Neuron (in vitro differentiated cells): ENCODE measurements around the gene SARDH.
A peak's percentile ranks its signal among the peaks of the same experiment; 100 is the strongest.

ENCODE experiments used
- H2AFZ ChIP-seq: one replicate; pipeline ENCODE4 v1.6.1; 2013; ENCODE audit warnings: low read depth, mild to moderate bottlenecking, inconsistent platforms, low read length, moderate library complexity
- H3K27me3 ChIP-seq: one replicate; pipeline ENCODE4 v1.6.1; 2013; ENCODE audit warnings: low read length; ENCODE audit not compliant: insufficient read depth
- H3K36me3 ChIP-seq: one replicate; pipeline ENCODE4 v1.6.1; 2013; ENCODE audit warnings: low read length; ENCODE audit not compliant: insufficient read depth
- H3K4me1 ChIP-seq: one replicate; pipeline ENCODE4 v1.6.1; 2013; ENCODE audit warnings: low read length; ENCODE audit not compliant: insufficient read depth
- H3K4me3 ChIP-seq: 2 replicates; pipeline ENCODE4 v1.5.1; 2013; ENCODE audit warnings: mild to moderate bottlenecking, low read length, moderate library complexity
- H3K9me3 ChIP-seq: one replicate; pipeline ENCODE4 v1.6.1; 2013; ENCODE audit warnings: low read length

Gene SARDH

DNA sequence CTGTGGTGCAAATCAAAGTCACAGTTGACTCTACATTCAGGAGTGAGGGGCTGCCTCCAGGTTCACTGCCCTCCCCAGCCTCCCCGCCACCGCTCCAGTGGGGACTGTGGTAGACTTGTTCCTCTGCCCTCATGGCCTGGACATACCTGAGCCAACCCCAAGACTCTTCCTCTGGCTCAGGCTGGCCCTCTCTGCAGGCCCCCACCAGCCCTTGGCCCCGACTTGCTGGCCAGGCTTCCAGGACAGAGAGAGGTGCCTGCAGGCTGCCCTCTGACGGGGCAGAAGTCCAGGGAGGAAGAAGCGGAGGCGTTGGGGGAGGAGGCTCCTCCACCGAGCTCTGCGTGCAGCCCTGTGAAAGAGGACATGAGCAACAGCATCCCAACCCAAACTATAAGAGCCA lies 2.8 kb upstream of the SARDH start:
- no peak overlapping the region for H3K4me3 ChIP-seq
- H3K9me3 ChIP-seq = no peaks in the 10 kb centered on the region
- H3K4me1 ChIP-seq = peaks cover 9% of the 10 kb centered on the region
- H2AFZ ChIP-seq = no peak overlapping the region
- H3K27me3 ChIP-seq = no peaks in the 10 kb centered on the region
- no peaks in the 10 kb centered on the region for H3K36me3 ChIP-seq

DNA sequence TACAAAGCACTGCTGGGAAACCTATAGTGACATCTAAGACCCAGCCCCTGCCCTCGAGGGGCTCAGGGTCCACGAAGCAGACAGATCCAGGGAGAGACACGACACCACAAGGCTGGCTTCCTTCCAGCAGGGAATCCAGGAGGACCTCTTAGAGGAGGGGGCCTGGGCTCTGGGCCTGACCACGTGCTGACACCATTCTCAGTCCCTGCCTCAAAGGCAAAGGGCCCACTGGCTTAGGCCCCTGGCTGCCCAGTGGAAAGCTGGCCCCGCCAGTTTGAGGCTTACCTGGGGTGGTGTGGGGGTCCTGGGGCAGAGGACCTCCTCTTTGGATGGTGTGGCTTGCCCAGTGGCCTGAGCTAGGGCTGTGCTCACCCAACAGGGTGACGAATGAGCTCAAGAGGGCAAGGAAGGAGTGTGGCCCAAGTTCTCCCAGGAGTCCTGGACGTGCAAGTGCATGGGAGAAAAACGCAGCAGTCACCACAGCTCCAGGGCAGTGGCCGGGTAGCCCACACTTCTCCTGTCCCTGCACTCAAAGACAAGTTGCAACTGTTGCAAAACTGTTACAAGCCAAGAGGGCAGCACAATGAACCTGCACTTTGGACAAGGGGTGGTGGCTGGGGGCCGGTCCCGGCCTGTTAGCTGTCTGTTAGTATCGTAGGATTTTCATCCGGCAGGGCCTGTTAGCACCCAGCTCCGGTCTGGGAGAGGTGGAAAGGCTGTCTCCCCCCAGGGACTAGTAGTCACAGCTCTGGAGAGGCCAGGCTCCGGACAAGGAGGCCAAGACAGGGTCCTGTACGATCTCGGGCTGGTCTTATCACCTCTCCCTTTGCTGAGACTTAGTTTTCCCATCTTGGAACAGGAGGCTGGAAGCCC lies 1.5 kb upstream of the SARDH start:
- no peak overlapping the region for H2AFZ ChIP-seq
- H3K27me3 ChIP-seq = no peaks in the 10 kb centered on the region
- peaks cover 9% of the 10 kb centered on the region for H3K4me1 ChIP-seq
- no peaks in the 10 kb centered on the region for H3K36me3 ChIP-seq
- no peak overlapping the region for H3K4me3 ChIP-seq
- H3K9me3 ChIP-seq = no peaks in the 10 kb centered on the region

DNA sequence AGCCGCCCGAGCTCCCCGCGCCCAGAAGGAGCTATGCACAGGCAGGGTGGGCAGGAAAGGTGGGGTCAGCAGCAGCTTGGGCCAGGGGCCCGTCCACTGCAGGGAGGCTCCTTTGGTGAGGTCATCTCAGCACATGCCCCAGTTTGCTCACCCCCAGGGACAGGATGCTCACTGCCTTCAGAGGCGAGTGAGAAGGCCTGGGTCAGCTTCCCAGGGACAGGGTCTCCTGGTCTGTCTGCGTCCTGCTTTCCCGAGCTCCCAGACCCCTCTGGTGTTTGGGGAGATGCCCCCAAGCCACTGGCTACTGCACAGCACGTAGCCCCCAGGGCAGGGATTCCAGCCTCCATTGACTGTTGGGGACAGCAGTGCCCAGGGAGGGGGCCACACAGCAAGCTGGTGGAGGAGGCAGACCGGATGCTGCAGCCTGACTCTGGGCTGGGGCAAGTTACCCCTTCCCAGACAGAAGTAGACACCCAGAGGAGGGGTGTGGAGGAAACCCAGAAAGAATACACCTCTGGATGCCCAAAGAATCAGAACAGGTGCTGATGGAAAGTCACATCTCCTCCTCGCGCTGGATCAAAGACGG lies 581 bp upstream of the SARDH start:
- Histone ChIP-seq H3K36me3 (no peaks in the 10 kb centered on the region), H3K4me1 (peaks cover 9% of the 10 kb centered on the region), H3K4me3 (peak overlapping the region; percentile 55), H3K9me3 (no peaks in the 10 kb centered on the region), H3K27me3 (no peaks in the 10 kb centered on the region), H2AFZ (peak overlapping the region; percentile 75)

DNA sequence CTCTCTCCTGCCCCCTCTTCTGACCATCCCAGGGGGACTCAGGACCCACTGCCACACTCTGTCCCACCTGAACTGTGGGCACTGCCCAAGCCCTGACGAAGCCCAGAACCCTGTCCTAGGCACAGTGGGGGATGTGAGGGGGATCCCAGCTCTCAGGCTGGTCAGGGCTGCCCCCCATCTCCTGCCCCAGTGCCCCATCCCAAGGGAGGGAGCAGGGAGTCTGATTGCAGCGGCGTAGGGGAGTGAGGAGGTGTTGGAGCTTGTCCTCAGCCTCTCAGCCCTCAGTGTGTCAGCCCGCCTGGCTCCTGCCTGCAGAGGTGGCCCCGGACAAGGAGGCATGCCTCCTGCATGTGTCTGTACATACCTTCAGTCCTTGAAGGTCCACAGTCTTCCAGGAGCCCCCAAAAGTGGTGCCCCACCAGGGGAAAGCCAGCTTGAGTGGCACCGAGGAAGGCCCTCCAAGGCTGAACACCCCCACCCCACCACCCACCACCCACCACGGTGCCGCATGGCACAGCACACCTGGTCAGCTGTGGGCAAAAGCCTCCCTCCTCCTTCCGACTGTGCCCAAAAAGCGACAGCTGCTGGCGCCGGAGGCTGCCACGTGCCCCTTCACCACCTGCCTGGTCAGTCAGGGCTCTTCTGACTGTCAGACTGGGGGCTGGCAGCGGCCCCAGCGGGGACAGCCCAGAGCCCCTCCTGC lies 930 bp downstream of the SARDH start:
- Histone ChIP-seq H3K36me3 (no peaks in the 10 kb centered on the region), H2AFZ (no peak overlapping the region), H3K27me3 (no peaks in the 10 kb centered on the region), H3K4me3 (peak overlapping the region; percentile 55), H3K9me3 (no peaks in the 10 kb centered on the region), H3K4me1 (peaks cover 9% of the 10 kb centered on the region)

DNA sequence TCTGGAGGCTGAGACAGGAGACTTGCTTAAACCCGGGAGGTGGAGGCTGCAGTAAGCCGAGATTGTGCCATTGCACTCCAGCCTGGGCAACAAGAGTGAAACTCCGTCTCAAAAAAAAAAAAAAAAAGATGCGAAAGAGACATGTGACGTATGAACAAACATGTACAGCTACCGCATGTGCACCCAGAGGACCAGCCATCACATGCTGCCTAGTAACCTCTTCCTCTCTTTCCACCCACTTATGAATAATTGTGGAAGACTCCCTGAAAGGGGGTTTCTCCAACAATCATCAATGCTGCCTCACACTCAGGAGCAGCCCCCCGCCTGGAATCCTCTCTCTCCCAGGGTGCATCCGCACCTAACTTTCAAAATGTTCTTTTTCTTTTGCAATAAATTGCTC lies 2.2 kb downstream of the SARDH start:
- Histone ChIP-seq H3K27me3 (no peaks in the 10 kb centered on the region), H3K4me3 (no peak overlapping the region), H3K9me3 (no peaks in the 10 kb centered on the region), H3K4me1 (peaks cover 9% of the 10 kb centered on the region), H3K36me3 (no peaks in the 10 kb centered on the region), H2AFZ (no peak overlapping the region)

DNA sequence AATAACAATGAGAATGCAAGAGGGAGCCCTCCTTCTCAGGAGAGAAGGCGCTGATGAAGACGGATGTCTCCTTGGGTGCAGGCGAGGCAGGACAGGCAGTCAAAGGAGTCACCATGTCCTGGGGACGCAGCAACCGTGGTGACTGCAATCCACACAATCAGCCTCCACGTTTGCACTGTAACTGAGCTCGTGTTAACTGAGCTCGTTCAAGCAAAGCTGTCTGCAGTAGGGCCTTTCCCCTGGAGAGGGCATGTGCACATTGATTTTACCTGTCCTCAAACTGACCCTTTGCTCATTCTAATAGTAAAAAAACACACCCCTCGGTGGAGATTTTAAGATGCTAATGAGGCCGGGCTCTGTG lies 2.8 kb downstream of the SARDH start:
- Histone ChIP-seq H2AFZ (no peak overlapping the region), H3K36me3 (no peaks in the 10 kb centered on the region), H3K27me3 (no peaks in the 10 kb centered on the region), H3K4me3 (no peak overlapping the region), H3K4me1 (peaks cover 9% of the 10 kb centered on the region), H3K9me3 (no peaks in the 10 kb centered on the region)

DNA sequence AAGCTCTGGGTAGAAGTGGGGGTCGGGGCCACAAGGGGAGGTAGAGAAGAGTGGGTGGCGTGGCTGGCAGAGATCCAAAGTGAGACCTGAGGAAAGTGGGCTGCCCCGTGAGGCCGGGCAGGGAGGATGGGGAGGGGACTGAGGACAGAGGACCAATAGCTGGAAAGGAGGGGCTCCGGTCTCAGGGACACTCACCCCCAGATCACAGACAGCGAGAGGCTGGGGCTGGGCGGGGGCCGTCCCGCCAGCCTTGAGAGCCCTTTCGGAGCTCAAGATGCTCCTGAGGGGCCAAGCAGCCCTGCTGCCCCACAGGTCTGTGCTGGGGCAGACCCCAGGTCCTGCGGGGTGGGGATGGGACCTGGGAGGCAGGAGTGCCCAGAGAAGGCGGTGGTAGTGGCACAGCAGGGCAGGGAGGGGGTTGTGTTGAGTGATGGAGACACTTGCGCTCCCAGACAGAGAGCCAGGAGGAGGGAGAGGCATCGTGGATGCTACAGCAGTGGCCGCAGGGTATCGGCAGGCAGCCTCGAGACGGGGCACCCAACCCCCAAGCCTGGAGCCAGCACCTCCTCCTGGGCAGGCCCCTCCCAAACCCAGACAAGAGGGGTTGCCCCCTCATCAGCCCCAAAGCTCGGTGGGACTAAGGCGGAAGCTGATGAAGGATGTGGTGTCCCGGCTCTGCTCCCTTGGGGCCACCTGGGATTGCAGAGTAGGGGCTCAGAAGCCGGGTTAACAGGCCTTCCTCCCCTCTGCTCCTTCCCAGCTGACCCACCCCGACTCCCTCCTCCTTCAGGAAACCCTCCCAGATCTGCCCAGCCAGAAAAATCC lies 3.4 kb downstream of the SARDH start:
- Histone ChIP-seq H3K27me3 (no peaks in the 10 kb centered on the region), H3K9me3 (no peaks in the 10 kb centered on the region), H3K4me3 (no peak overlapping the region), H2AFZ (no peak overlapping the region), H3K4me1 (peaks cover 9% of the 10 kb centered on the region), H3K36me3 (no peaks in the 10 kb centered on the region)

DNA sequence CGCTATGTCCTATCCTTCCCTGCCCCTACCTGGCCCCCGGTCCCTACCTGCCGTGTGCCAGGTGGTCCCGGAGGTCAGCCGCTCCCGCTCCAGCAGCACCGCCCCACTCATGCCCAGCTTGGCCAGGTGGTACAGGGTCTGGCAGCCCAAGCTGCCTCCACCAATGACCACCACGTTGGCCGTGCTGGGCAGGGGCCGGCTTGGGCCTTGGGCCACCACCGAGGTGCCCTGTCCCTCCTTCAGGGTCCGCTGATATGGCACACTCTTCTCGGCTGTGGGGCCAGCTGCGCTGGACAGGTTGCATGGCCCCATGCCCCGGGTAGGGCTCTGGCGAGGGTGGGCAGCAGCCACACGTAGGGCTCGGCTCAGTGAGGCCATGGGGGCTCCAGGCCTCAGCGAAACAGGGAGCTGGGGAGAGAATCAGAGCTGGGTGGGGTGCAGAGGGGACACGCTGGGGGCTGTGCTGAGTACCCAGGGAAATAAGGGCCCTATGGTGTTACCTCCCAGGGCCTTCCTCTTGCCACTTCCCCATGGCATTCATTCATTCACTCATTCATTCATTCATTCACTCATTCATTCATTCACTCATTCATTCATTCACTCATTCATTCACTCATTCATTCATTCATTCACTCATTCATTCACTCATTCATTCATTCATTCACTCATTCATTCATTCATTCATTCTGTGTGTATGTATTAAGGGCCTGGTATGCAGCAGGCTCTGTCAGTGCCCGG lies 4.2 kb downstream of the SARDH start:
- no peaks in the 10 kb centered on the region for H3K27me3 ChIP-seq
- no peaks in the 10 kb centered on the region for H3K36me3 ChIP-seq
- H3K4me3 ChIP-seq = no peak overlapping the region
- H2AFZ ChIP-seq = no peak overlapping the region
- H3K4me1 ChIP-seq = peaks cover 9% of the 10 kb centered on the region
- no peaks in the 10 kb centered on the region for H3K9me3 ChIP-seq

DNA sequence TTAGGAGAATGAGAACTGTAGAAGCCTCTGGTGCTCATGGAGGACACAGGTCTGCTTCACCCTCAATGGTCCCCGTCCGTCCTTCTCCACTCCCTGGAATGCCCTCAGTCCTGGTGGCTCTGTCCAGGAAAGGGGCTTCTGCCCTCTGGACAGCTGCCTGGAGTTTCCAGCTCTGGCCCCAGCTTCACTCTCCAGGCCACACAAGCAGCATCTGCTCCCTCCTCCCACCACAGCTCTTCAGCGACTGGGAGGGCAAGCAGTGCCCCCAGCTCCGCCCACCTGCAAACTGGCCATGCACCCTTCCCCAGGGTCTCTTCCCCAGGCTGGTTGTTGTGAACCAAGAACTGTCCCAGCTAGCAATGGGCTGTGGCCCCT lies 4.7 kb downstream of the SARDH start:
- Histone ChIP-seq H3K36me3 (no peaks in the 10 kb centered on the region), H3K27me3 (no peaks in the 10 kb centered on the region), H3K9me3 (no peaks in the 10 kb centered on the region), H3K4me1 (peaks cover 9% of the 10 kb centered on the region), H3K4me3 (no peak overlapping the region), H2AFZ (no peak overlapping the region)

DNA sequence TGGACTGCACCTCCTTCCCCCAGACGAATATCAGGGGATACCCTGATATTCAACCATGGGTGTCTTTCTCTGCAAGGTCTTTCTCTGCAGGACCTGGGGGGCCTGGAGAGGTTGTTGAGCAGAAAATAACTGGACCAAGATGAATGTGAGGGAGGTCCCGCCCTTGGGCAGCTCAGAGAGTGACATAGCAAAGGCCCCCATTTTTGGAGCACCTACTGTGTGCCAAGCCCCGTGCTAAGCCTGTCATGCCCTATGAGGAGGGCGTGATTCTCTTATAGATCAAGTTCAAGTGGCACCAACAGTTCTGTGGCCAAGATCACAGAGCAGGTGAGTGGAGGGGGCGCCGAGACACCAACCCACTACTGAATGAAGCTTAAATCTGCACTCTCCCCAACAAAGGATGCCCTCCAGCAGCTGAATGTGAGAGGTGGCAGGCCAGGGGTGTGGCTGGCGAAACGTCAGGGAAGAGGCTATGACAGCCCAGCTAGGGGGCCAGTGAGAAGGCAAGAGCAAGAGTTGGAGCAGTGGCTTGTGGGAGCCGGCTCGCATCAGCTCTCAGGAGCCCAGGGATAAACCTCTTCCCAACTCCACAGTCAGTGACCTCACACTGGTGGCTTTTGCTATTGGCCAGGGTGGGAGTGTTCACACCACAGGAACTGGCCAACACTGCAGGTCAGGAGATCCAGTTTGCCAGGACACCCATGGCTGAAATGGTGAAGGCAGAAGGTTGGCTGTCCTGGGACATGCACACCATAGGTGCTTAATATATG lies 5.3 kb downstream of the SARDH start:
- peaks cover 6% of the 10 kb centered on the region for H3K4me1 ChIP-seq
- H3K36me3 ChIP-seq = no peaks in the 10 kb centered on the region
- H2AFZ ChIP-seq = no peak overlapping the region
- H3K9me3 ChIP-seq = no peaks in the 10 kb centered on the region
- no peak overlapping the region for H3K4me3 ChIP-seq
- H3K27me3 ChIP-seq = no peaks in the 10 kb centered on the region

DNA sequence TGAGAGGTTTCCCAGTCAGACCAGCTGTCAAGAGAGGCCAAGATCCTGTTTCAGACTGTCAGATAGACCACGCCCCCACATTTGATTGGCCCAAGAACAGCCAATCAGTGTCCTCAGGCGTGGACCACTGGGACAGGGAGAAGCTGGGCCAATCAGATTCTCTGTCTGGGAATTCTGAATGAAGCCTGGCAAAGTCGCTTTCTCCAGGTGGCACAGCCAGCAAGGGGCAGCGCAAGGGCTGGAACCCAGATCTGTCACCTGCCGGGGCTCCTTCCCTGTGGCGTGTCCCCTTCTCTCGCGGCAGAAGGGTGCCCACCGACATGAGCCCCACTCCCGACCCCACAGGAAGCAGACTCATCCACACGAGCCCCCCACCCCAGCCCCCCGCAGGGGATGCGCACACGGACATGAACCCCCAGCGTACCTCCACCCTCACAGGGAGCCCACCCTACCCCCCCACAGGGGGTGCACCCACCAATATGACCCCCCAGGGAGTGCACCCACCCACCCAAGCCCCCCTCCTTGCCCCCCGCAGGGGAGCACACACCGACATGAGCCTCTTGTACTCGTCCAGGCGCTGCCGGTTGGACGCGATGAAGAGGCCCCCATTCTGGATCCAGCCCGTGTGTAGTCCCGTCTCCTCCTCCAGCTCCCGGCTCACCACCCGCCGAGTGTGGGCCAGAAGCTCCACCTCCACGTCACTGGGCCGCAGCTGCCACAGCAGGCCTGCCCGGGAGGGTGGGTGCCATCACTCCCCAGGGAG lies 6.1 kb downstream of the SARDH start:
- H3K4me3 ChIP-seq = no peak overlapping the region
- no peaks in the 10 kb centered on the region for H3K4me1 ChIP-seq
- no peaks in the 10 kb centered on the region for H3K36me3 ChIP-seq

More for the DNA sequence above, 6.1 kb downstream of the SARDH start:
- H3K9me3 ChIP-seq = no peaks in the 10 kb centered on the region
- H3K27me3 ChIP-seq = no peaks in the 10 kb centered on the region
- H2AFZ ChIP-seq = no peak overlapping the region
